ENCODE results near the gene LRP2BP.

Gene LRP2BP

DNA sequence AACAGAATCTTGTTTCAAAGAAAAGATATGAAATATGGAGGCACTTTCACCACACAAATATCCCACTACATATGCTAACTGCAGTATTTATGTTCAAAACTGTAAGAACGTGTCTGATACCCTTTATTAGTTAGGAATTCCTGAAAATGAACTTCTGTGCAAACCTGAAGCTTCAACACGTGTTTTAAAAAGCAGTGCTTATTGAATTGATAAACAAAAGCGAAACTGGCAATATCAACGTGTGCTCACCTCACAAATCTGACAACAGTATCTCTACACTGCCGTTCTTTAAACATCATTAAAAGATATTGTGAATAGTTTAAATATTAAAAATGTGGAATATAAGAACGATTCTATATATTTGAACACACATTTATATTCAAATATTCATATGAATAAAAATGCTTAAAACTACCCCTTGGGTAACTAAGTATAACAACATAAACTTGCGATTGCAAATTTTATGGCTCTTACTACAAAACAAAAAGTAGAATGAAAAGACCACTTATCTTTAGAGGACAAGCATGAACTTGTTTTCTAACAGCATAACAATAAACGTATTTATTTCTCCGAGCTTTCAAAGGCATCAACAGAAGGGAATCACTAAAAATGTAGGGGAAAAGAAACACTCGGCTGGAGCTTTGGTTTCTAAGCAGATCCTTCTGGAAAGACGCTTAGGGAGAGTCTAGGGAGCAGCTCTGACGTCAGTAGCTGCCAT lies at the start of gene LRP2BP:
Gene LRP2BP (minus strand): TSS at position 687 of the 718 bp plus-strand sequence. CDS start 17,738 bp downstream, outside the sequence.
- no peak for DNase-seq (ENCODE audit: low read depth)

DNA sequence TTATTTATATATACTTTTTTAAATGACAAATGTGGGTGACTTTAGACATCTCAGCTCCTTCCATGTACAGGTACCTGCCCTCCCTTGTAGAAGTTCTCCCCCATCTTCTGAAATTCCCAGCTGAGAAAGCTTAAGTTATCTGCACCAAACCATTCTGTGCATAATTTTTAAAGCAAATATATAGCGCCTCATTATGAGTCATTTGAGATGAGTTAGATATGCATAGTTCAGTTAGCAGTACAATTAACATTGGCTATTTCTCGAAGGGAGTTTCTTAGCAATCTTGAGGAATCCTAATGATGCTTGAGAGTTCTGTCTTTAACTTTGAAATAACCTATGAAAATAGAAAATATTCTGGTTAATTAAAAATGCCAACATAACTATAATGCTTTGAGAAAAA lies 49.5 kb upstream of the LRP2BP start:
- no peak for DNase-seq (ENCODE audit: low read depth)

DNA sequence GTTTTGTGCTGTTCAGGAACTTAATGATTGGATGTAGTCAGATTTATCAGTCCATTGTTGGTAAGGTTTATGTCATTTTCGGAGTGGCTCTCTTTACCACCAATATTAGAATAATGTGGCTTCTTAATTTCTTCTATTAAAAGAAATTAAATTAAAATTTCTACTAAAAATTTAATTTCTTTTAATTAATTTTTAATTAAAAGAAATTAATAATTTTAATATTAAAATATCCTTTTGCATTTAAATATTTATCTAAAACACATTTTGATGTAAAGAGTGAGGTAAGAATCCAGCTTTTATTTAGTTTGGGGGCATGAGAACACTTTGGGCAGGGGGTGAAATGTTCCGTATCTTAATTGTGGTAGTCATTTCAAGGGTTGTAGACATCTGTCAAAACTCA lies 45.8 kb upstream of the LRP2BP start:
- DNase-seq (ENCODE audit: low read depth), result no peak

DNA sequence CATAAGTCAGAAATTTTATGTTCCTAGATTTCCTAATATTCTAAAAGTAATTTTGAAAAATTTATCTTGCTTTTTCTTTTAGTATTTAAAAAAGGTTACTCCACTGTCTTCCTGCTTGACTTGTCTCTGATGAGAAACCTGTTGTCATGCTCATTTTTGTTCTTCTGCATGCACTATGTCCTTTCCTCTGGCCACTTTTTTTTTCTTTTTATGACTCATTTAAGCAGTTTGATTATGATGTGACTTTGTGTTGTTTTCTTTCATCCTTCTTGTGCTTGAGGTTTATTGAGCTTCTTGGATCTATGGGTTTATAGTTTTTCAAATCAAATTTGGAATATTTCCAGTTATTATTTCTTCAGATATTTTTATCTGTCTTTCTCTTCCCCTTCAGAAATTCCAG lies 42.1 kb upstream of the LRP2BP start:
- no peak for DNase-seq (ENCODE audit: low read depth)

DNA sequence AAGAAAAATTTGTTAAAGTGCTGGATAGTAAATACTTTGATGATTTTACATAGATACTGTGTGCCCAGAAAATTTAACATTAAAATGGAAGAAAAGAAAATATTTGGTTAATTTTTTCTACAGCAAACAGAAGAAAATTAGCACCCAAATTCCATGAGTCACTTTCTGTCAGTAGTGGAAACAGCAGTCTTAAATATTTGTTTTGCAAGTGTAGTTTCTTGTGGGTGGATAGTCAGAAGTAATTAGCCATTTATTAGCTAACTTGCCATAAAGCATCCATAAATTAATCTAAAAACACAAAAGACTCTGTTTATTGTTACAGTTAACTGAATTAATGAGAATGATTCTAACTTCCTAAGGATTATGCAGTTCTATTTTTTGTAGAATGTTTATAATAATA lies 39.7 kb upstream of the LRP2BP start:
- DNase-seq (ENCODE audit: low read depth), result no peak

DNA sequence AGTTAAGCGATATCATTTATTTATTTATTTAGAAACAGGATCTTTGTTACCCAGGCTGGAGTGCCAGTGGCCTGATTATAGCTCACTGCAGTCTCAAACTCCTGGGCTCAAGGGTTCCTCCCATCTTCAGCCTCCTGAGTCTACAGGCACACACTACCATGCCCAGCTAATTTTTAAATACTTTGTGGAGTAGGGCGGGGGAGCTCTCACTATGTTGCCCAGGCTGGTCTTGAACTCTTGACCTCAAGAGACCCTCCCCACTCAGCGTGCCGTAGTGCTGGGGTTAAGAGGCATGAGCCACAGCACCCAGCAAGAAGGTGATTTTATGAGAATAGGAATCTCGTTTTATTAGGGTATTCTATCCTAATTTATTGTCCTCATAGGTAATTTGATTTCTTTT lies 33.9 kb upstream of the LRP2BP start:
- no peak for DNase-seq (ENCODE audit: low read depth)

DNA sequence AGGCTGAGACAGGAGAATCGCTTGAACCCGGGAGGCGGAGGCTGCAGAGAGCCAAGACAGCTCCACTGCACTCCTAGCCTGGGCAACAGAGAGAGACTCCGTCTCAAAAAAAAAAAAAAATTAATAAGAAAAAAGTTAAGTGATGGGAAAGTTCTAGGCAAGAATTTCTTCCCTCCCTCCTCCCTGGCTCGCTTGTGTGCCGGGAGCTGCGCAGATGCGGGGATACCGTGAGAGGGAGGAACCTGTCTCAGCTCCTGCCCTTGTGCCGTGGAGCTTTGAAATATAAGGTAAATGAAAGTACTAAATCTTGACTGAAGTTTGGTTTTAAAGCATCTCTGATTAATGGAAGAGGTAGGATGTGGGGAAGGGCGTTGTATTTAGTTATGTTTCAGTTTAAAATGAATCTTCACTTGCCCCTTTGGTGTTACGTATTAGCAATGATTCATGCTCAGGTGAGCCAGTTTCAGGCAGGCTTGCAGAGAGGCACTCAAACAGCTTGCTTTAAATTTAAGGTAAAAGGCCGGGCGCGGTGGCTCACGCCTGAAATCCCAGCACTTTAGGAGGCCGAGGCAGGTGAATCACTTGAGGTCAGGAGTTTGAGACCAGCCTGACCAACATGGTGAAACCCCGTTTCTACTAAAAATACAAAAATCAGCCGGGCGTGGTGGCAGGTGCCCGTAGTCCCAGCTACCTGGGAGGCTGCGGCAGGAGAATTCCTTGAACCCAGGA lies 31.4 kb upstream of the LRP2BP start:
- no peak for DNase-seq (ENCODE audit: low read depth)

DNA sequence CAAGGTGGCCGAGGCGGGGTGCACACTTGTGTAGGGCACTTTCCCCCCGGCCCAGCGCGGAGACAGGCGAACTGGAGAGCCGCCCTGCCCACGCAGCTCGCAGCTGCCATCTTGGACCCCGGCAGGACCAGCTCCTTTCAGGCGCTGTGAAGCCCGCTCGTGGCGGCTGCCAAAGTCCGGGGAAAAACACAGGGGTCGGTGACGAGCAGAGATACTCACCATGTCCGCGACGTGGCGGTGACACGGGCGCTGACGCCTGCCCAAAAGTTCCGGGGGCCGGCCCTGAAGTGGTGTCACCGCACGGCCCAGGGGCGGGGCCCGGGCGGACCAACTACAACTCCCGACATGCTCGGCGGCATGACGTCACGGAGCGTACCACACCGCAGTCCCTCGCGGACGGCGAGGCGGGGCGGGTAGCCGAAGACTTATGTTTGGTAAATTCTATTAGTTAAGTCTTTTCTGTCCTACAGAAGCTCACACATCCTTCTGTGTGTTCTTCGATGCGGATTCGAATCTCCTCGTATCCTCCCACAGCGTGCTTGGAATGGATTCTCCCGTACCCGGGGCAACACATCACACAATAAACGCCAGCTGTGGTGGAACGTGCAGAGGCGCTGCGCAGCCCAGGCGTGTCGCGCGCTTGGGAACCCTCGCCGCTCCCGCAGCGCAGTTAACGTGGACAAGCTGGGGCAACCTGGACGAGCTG lies 30.1 kb upstream of the LRP2BP start, which contains the start of gene UFSP2:
Gene UFSP2 (minus strand): TSS at position 318 of the 706 bp plus-strand sequence. CDS start 96 bp downstream, at position 222.
- DNase-seq (ENCODE audit: low read depth), result peak; percentile 79

DNA sequence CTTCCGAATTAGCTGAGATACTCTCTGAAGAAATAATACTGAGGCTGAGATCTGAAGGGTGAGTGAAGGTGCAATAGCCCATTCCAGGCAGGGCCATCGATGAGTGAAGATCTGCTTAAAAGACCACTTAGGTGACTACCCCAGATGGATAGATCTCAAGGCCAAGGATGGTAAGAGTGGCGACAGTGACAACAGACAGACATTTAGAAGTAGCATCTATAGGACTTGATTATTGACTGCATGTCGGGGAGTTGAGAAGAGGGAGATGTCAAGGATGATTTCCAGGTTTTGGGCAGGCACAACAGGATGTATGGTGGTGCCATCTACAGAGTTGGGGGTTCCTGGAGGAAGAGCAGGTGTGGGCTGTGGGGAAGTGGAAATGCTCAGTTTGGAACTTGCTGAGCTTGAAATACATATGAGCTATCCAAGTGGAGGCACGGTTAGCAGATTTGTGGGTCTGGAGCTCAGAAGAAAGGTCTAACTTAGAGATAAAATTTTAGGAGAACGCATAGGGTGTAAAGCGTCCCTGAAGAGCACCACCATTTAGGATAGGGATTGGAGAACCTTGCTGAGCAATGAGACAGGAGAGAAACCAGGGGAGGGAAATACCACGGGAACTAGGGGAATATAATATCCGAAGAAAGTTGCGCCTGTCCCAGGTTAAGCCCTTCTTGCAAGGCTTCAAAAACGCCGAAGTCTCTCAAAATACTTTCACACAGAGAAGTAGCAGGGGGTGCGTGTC lies 29.4 kb upstream of the LRP2BP start:
- DNase-seq (ENCODE audit: low read depth), result no peak

DNA sequence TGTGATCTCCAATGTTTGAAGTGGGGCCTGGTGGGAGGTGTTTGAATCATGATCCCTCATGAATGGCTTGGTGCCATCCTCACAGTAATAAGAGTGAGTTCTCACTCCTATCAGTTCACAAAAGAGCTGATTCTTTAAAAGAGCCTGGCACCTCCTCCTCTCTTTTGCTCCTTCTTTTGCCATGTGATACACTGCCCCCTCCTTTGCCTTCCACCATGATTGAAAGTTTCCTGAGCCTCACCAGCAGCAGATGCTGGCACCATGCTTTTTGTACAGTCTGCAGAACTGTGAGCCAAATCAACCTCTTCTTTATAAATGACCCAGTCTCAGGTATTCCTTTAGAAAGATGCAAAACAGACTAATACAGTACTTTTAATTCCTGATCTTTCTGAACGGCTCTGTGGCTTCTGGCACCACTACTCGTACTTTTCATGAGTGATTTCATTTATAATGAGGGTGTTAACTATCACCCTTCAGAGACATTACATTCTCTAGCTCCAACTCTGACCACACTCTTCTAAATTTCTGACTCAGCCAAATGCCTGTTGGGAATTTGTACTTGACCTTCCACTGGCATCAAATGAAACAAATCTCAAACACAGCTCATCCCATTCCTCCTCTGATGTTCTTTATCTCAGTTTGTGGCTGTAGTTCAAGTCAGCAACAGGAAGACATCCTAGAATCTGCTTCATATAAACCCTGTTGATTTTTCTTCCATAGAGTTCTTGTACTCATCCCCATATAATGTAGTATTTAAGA lies 25.8 kb upstream of the LRP2BP start:
- DNase-seq (ENCODE audit: low read depth), result no peak

DNA sequence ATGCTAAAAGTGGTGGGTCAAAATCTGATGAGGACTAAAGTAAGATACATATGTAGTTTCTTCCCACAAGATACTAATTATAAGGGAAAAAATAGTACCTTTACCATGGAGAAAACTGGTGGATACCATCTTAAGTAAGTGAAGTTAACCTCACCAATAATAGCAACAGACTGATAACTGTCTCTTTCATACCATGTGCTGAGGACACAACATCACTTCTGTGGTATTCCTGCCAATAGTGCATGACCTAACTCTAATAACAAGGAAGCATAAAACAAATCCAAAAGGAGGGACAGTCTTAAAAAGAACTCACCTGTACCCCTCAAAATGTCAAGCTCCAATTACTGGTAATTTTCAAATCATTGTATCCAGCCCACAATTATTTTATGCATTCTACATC lies 21.2 kb upstream of the LRP2BP start:
- DNase-seq (ENCODE audit: low read depth), result no peak

DNA sequence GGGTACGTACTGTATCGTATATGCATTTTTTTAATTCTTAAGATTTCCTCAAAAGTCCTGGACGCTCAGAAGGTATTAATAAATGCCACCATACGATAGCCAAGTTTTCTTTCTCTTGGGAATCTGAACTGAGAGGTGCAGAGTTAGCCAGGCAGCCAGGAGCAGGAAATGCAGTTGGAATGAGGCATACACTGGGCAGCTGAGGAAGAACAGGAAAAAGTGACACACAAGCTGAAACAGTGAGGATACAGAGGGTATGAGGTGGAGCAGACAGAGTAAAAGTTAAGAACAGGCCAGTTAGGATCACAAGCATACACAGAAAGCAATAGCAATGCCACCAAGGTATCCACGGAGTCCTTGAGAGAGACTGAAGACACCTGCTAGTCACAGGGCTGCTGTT lies 16.7 kb upstream of the LRP2BP start:
- no peak for DNase-seq (ENCODE audit: low read depth)

DNA sequence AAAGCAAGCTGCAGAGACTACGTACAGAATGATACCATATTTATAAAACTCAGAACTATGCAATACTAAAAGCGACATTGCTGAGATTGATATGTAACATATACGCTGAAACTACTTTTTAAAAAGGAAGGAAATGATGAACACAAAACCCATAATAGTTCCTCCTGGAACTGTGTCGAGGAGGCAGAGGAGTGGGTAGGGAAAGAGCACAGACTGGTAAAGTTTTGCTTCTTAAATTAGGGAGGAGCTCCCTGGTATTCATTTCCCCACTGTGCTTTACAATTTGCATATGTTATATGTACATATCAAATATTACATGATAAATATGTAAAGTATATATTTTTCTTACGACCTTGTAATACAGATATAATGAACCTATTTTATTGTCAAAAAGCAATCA lies 16.1 kb upstream of the LRP2BP start:
- DNase-seq (ENCODE audit: low read depth), result no peak

DNA sequence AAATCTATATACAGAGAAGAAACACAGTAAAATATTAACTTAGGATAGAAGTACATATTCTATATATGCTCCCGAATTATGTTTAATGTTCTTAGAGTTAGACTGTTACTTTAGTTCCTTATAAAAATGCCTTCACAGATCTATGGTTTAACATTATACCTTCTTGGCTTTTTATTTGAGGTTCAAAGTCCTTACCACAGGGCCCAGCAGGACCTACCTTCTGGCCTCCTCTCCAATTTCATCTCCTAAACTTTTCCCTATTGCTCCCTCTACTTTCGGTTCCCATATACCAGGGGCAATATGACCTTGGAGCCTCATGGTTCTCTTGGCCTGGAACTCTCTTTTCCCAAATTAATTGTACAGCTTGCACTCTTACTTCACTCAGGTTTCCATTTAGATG lies 12.7 kb upstream of the LRP2BP start:
- DNase-seq (ENCODE audit: low read depth), result no peak

DNA sequence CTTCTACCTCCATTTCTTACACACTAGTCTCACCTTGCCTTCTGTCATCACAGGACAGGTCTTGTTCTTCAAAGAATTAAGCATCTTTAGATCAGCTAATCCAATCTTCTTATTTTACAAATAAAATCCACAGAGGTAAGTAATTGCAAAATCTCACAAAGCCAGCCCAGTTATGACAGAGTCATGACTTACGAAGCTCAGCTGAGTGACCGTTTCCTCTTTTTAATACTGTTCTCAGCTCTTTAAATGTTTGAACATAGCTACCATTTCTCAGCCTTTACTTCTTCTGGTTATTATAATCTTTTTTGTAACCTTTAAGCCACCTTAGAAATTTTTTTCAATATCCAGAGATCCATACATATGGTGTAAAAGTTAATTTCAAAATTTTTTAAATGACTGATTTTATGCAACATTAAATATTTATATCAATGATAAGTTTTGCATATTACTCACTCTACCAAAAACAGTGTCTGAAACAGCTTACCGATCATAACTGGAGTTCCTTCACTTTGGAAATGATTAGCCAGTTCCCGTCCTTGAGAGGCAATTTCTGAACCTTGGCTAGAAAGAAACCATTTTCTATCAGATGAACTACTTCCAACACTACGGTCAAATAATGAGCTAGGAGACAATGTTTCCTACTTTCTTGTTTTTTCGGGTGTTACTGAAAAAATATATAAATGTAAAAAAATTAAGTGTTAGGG lies 9.7 kb upstream of the LRP2BP start:
- no peak for DNase-seq (ENCODE audit: low read depth)

DNA sequence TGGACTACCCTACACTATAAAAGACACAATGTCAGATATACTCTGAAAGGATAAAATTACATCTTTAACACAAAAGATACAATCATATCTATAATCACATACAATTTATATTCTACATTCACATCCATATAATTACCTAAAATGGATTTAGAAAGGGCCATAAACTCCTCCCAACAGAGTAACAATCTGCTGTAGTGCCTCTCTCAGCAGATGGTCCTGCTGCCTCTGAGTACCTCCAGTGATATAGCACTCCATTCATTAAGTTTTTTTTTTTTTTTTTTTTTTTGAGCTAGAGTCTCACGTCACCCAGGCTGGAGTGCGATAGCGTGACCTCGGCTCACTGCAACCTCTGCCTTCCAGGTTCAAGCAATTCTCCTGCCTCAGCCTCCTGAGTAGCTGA lies 8.3 kb upstream of the LRP2BP start:
- DNase-seq (ENCODE audit: low read depth), result no peak

DNA sequence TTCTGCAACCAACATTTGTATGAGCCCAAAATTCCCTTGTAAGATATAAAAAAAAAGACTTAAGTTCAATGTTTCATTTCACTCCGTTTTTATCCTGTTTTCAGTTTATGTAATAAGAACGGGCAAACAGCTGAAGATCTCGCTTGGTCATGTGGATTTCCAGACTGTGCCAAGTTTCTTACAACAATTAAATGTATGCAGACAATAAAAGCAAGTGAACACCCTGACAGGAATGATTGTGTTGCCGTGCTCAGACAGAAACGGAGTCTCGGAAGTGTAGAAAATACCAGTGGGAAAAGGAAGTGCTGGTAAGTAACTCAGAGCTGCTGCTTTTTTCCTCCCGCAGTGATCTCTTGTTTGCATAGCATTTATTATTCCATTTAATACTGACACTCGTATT lies 3.7 kb upstream of the LRP2BP start:
- no peak for DNase-seq (ENCODE audit: low read depth)

DNA sequence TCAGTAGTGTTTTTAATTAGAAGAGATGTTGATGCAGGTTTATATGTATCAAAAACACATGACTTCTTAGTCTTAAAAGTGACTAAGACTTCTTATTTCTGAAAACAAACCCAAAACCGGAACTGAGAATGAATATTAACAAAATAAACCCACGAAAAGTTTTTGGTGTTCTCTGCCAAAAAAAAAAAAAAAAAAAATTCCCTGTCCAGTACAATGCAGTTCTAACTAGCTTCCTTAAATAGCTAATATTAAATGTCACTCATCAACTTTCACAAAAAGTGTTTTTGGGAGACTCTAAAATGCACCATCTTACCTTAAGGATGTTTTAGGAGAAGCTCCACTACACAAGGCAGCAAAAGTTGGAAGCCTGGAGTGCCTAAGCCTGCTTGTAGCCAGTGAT lies 2.9 kb upstream of the LRP2BP start:
- DNase-seq (ENCODE audit: low read depth), result no peak

DNA sequence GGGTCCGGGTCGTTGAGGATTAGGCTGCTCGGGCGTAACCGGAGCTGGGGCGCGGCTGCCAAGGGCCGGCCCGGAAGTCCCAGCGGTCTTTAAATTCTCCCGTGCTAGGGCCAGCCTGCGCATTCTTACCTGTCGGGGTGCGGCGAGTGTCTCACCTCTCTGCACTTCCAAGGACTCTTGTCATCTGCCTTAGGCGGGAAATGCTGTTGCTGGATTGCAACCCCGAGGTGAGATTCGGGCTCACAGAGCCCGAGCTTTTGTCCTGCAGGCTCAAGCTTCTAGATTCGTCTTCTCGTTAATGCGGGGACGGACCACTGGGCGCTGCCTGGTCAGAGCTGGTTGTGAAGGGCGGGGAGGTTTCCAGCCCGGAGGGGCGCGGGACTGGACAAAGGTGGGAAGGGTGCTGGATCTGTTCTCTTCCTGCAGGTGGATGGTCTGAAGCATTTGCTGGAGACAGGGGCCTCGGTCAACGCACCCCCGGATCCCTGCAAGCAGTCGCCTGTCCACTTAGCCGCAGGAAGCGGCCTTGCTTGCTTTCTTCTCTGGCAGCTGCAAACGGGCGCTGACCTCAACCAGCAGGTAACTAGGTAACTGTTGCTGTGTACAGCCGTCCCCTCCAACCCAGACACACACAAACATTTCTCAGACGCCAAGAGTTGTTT lies 1.1 kb upstream of the LRP2BP start, which contains the start of gene ANKRD37:
Gene ANKRD37 (plus strand): TSS at position 118 of the 662 bp plus-strand sequence. CDS start 83 bp downstream, at position 201.
- DNase-seq (ENCODE audit: low read depth), result no peak
